ENCODE data around the gene EHMT1. TPM values are rescaled to one million over a fixed set of nuclear protein-coding genes. Genes with fewer than 3 reads are reported as not detected.

The EHMT1 gene
- total and polyA plus RNA-seq, 2 of the 8 experiments (the other 6 are each of a cell fraction or from before 2014, with no cell fraction given), result 95.7 to 163 TPM

GRCh38 chr9:137881591-137882505 is 263.0 kb downstream of the EHMT1 start:
- DNase-seq (ENCODE audit: low read depth in 1 of 2, low spot score in 2 of 2) (no peak), FAIRE-seq (no peak)
- H2BK15ac ChIP-seq (ENCODE audit: low read length), result no peak overlapping the region
- no peak overlapping the region for H3K56ac ChIP-seq (replicated peaks; ENCODE audit: insufficient read length, low read depth, low read length)
- H3K79me1 ChIP-seq (ENCODE audit: low read depth, low read length), result peaks cover 10% of the 10 kb centered on the region; the same call in 1 of the 2 replicates
- H4K5ac ChIP-seq (ENCODE audit: insufficient read length, low read depth, low read length), result no peak overlapping the region
- no peaks in the 10 kb centered on the region for H3K79me2 ChIP-seq (ENCODE audit: control insufficient read depth in 1 of 2, insufficient read depth in 2 of 2, low read length in 2 of 2)
- H3K4me3 ChIP-seq (ENCODE audit: extremely low read depth in 1 of 4, insufficient read depth in 2 of 4, low read depth in 3 of 4, low read length in 4 of 4), result no peak overlapping the region
- H2BK5ac ChIP-seq (ENCODE audit: low read depth, low read length), result no peak overlapping the region
- H3K36me3 ChIP-seq (ENCODE audit: control insufficient read depth in 2 of 4, insufficient read depth in 4 of 4, low read length in 3 of 4), result peaks cover 0 to 4% (median 0%) of the 10 kb centered on the region in 4 experiments; a peak in 1 of 8 replicates
- ChIA-PET CTCF (ENCODE audit: partially characterized antibody) (interaction anchor here (0.7 to 1.4 kb wide), 5 partner anchors 11 to 323 kb away, joined by 3 to 4 read pairs (median 3); no protein-coding TSS in a partner anchor), POLR2A (ENCODE audit: partially characterized antibody) (interaction anchor here (1.1 kb wide), 1 partner anchor 21 kb away, joined by 3 read pairs; no protein-coding TSS in a partner anchor)
- no peak overlapping the region for H3K27ac ChIP-seq (ENCODE audit: low read depth, low read length)
- H3K23me2 ChIP-seq (ENCODE audit: low read depth, low read length), result peaks cover 6% of the 10 kb centered on the region
- H2AFZ ChIP-seq (ENCODE audit: low read length), result no peak overlapping the region
- no peak overlapping the region for H2AK5ac ChIP-seq (ENCODE audit: low read depth, low read length)
- no peak overlapping the region for H4K91ac ChIP-seq (replicated peaks; ENCODE audit: insufficient read length, low read length)
- H2BK12ac ChIP-seq (ENCODE audit: low read depth, low read length), result no peak overlapping the region
- no peak overlapping the region for H3K23ac ChIP-seq (ENCODE audit: insufficient read length)
- peaks cover 0 to 25% of the 10 kb centered on the region in 2 experiments for H4K20me1 ChIP-seq (replicated peaks in 1 of 2; ENCODE audit: control insufficient read depth in 1 of 2, insufficient read depth in 2 of 2, low read length in 2 of 2)
- H3K4me2 ChIP-seq (ENCODE audit: insufficient read depth in 1 of 2, low read depth in 2 of 2, low read length in 2 of 2), result no peak overlapping the region
- 86% methylated on average over 19 of the region's 19 CpGs; no CpG with 5 or more reads in 1 of the 2 experiments for WGBS, 2 experiments (ENCODE audit: extremely low coverage in 1 of 2, insufficient coverage in 1 of 2, insufficient read length in 1 of 2, insufficient replicate concordance in 2 of 2, low coverage in 1 of 2, low lambda C conversion rate in 2 of 2, missing lambda C conversion rate in 1 of 2)
- peaks cover 0 to 2% (median 1%) of the 10 kb centered on the region in 4 experiments; a peak in 1 of 7 replicates for H3K27me3 ChIP-seq (replicated peaks in 1 of 4; ENCODE audit: control insufficient read depth in 3 of 4, extremely low read depth in 1 of 4, insufficient read depth in 3 of 4, low read length in 3 of 4)
- H3K4ac ChIP-seq (replicated peaks; ENCODE audit: insufficient read length, low read depth, low read length), result no peak overlapping the region
- peaks cover 2 to 55% of the 10 kb centered on the region in 2 experiments; a peak in 3 of 4 replicates for H3K9me3 ChIP-seq (ENCODE audit: insufficient read depth in 2 of 2, low read depth in 1 of 2, low read length in 1 of 2)
- no peak overlapping the region for H2BK120ac ChIP-seq (replicated peaks; ENCODE audit: low read depth, low read length)
- no peak overlapping the region for H3K14ac ChIP-seq (ENCODE audit: insufficient read length)
- no peak overlapping the region for H2BK20ac ChIP-seq (ENCODE audit: low read length)
- no peak overlapping the region for H3K18ac ChIP-seq (ENCODE audit: extremely low read depth, low read length)
- no peak overlapping the region for H3K9ac ChIP-seq (replicated peaks in 1 of 4; ENCODE audit: extremely low read depth in 1 of 4, low read depth in 3 of 4, low read length in 3 of 4)
- no peak overlapping the region for H4K8ac ChIP-seq (ENCODE audit: extremely low read depth, insufficient read depth, low read length)
- peaks cover 0 to 6% (median 0%) of the 10 kb centered on the region in 4 experiments; a peak in 1 of 7 replicates for H3K4me1 ChIP-seq (replicated peaks in 1 of 4; ENCODE audit: control insufficient read depth in 3 of 4, insufficient read depth in 4 of 4, low read length in 3 of 4)

All from H1 (cell line).